B cell (primary cell): ENCODE measurements around the gene PML.

Experiments
- EZH2 ChIP-seq: IDR thresholded peaks from 2 replicates; pipeline ENCODE4 v1.6.1; 2012; ENCODE audit warnings: borderline replicate concordance, low read depth, mild to moderate bottlenecking, moderate library complexity, low read length; ENCODE audit not compliant: insufficient read depth, poor library complexity, severe bottlenecking
- TF ChIP-seq, protein P1 (sequence below): fragments of 200-600 bp; IDR thresholded peaks from one replicate; pipeline ENCODE4 v1.8.0; 2022; ENCODE audit warnings: antibody characterized with exemption, mild to moderate bottlenecking

- TF ChIP-seq, protein P1, sequence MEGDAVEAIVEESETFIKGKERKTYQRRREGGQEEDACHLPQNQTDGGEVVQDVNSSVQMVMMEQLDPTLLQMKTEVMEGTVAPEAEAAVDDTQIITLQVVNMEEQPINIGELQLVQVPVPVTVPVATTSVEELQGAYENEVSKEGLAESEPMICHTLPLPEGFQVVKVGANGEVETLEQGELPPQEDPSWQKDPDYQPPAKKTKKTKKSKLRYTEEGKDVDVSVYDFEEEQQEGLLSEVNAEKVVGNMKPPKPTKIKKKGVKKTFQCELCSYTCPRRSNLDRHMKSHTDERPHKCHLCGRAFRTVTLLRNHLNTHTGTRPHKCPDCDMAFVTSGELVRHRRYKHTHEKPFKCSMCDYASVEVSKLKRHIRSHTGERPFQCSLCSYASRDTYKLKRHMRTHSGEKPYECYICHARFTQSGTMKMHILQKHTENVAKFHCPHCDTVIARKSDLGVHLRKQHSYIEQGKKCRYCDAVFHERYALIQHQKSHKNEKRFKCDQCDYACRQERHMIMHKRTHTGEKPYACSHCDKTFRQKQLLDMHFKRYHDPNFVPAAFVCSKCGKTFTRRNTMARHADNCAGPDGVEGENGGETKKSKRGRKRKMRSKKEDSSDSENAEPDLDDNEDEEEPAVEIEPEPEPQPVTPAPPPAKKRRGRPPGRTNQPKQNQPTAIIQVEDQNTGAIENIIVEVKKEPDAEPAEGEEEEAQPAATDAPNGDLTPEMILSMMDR: peak; percentile 91
- no peak for TF ChIP-seq EZH2
These were observed 29.8 kb upstream of the PML start for GRCh38 chr15:73964736-73965093.
